PC-3 (cell line): ENCODE data around the gene PRH2. TPM values are rescaled to one million over a fixed set of nuclear protein-coding genes. Genes with fewer than 3 reads are reported as not detected.

Experiments used
- ATAC-seq: fragments of 200-7000 bp; cut with Tn5 transposase; 2 replicates; pipeline ENCODE4 v1.9.1; 2020; ENCODE audit warnings: mild to moderate bottlenecking, moderate library complexity
- Bru-seq: library from RNA; stranded (reverse); fragments of 400-500 nt; gene quantifications from one replicate; lab custom pipeline; 2021; lab: Mats Ljungman, UMichigan
- BruChase-seq, 2 experiments: library from RNA; stranded (reverse); fragments of 400-500 nt; gene quantifications; one replicate each; lab custom pipeline; 2021; lab: Mats Ljungman, UMichigan
- BruUV-seq: library from RNA; stranded (reverse); fragments of 400-500 nt; replicated peaks from 2 replicates; lab custom pipeline; 2021; lab: Mats Ljungman, UMichigan
- CTCF ChIA-PET: fragments of 300-600 bp; sonication (Branson Sonifier 250); formaldehyde crosslinking; loops from one replicate; lab custom pipeline; 2022; ENCODE audit warnings: antibody characterized with exemption; lab: Charles Lee
- POLR2A ChIA-PET: fragments of 300-600 bp; sonication (Branson Sonifier 250); formaldehyde crosslinking; loops from one replicate; lab custom pipeline; 2022; ENCODE audit warnings: antibody characterized with exemption; ENCODE audit not compliant: unreplicated experiment; lab: Charles Lee
- DNase-seq: peaks from one replicate; pipeline ENCODE4 v3.0.0-alpha.2; 2015
- H2AFZ ChIP-seq: fragments of 300-600 bp; sonication (generic); 2 replicates; pipeline ENCODE4 v1.6.0; 2016; ENCODE audit warnings: antibody characterized with exemption, low read length
- H3F3A ChIP-seq: fragments of 300-600 bp; sonication (generic); one replicate; pipeline ENCODE4 v1.6.0; 2017; ENCODE audit warnings: antibody characterized with exemption, low read length, control low read depth, mild to moderate bottlenecking; ENCODE audit not compliant: unreplicated experiment
- H3K27ac ChIP-seq: fragments of 300-600 bp; sonication (generic); 2 replicates; pipeline ENCODE4 v1.5.1; 2016; ENCODE audit warnings: mild to moderate bottlenecking, low read length
- H3K27me3 ChIP-seq: fragments of 300-600 bp; sonication (generic); 2 replicates; pipeline ENCODE4 v1.6.1; 2016; ENCODE audit warnings: low read length, mixed read lengths
- H3K36me3 ChIP-seq: fragments of 300-600 bp; sonication (generic); 2 replicates; pipeline ENCODE4 v1.6.1; 2016; ENCODE audit warnings: low read depth, mixed run types, low read length, mixed read lengths
- H3K4me1 ChIP-seq: fragments of 300-600 bp; sonication (generic); 2 replicates; pipeline ENCODE4 v1.5.1; 2016; ENCODE audit warnings: low read length; ENCODE audit not compliant: insufficient read depth
- H3K4me2 ChIP-seq: fragments of 300-600 bp; sonication (generic); 2 replicates; pipeline ENCODE4 v1.6.0; 2016; ENCODE audit warnings: low read length
- H3K4me3 ChIP-seq: fragments of 300-600 bp; sonication (generic); 2 replicates; pipeline ENCODE4 v1.5.1; 2016; ENCODE audit warnings: mild to moderate bottlenecking, low read length, mixed read lengths
- H3K79me2 ChIP-seq: fragments of 300-600 bp; sonication (generic); 2 replicates; pipeline ENCODE4 v1.6.1; 2017; ENCODE audit warnings: low read length, mixed read lengths
- H3K9ac ChIP-seq: fragments of 300-600 bp; sonication (generic); 2 replicates; pipeline ENCODE4 v1.6.0; 2016; ENCODE audit warnings: mild to moderate bottlenecking, low read length
- H3K9me2 ChIP-seq: fragments of 300-600 bp; sonication (generic); replicated peaks from 2 replicates; pipeline ENCODE4 v1.6.1; 2016; ENCODE audit warnings: mixed run types, low read length, mixed read lengths
- H3K9me3 ChIP-seq: fragments of 300-600 bp; sonication (generic); 2 replicates; pipeline ENCODE4 v1.6.1; 2016; ENCODE audit warnings: low read length, mixed read lengths
- H4K20me1 ChIP-seq: fragments of 300-600 bp; sonication (generic); 2 replicates; pipeline ENCODE4 v1.6.1; 2016; ENCODE audit warnings: low read length, mixed read lengths
- EZH2 ChIP-seq: fragments of 300-600 bp; sonication (generic); IDR thresholded peaks from one replicate; pipeline ENCODE4 v1.6.1; 2017; ENCODE audit warnings: antibody characterized with exemption, mild to moderate bottlenecking, low read length; ENCODE audit not compliant: unreplicated experiment
- EZH2phosphoT487 ChIP-seq: fragments of 300-600 bp; sonication (generic); IDR thresholded peaks from 2 replicates; pipeline ENCODE4 v1.6.1; 2018; ENCODE audit warnings: mild to moderate bottlenecking, antibody characterized with exemption, low read length, borderline replicate concordance
- intact Hi-C: fragments of 100-400 bp; cut with micrococcal nuclease; formaldehyde crosslinking; loops from 2 replicates; pipeline ENCODE4 v1.9.0; 2023
- long read RNA-seq: library from polyadenylated mRNA; unstranded; transcript quantifications from one replicate; pipeline ENCODE4 v2.0.0, GENCODE V29; 2021; ENCODE audit not compliant: unreplicated experiment
- total RNA-seq: library from RNA; depleted of rRNA; stranded (reverse); fragments of >200 nt; gene quantifications from 2 replicates; pipeline ENCODE4 v1.2.3, GENCODE V29; 2014; rRNA removed
- TF ChIP-seq, protein P1 (sequence below): fragments of 300-600 bp; sonication (generic); conservative IDR thresholded peaks from 2 replicates; pipeline ENCODE4 v1.5.1; 2017; ENCODE audit warnings: antibody characterized with exemption, low read depth, mild to moderate bottlenecking, low read length

PRH2 gene
- total RNA-seq, result not detected in 2 replicates
- Bru-seq, nascent RNA, result not detected
- BruChase-seq, experiment 1, labeled RNA remaining after a 6-hour chase, result not detected
- not detected for BruChase-seq, experiment 2, labeled RNA remaining after a 2-hour chase
- long read RNA-seq, result 0 reads

- Histone ChIP-seq H3K4me1 (no peaks in the 10 kb centered on the region), H3K79me2 (no peaks in the 10 kb centered on the region), H3K9me3 (no peaks in the 10 kb centered on the region), H3K4me2 (no peak within 1 kb of the TSS), H3F3A (no peaks in the 10 kb centered on the region), H3K9ac (no peak within 1 kb of the TSS), H3K4me3 (no peak within 1 kb of the TSS), H3K27me3 (no peaks in the 10 kb centered on the region), H3K27ac (no peak within 1 kb of the TSS), H2AFZ (no peak within 1 kb of the TSS), H3K9me2 (no peaks in the 10 kb centered on the region), H4K20me1 (no peaks in the 10 kb centered on the region), H3K36me3 (no peaks in the 10 kb centered on the region)
- no peak for TF ChIP-seq EZH2phosphoT487
- TF ChIP-seq, protein P1, sequence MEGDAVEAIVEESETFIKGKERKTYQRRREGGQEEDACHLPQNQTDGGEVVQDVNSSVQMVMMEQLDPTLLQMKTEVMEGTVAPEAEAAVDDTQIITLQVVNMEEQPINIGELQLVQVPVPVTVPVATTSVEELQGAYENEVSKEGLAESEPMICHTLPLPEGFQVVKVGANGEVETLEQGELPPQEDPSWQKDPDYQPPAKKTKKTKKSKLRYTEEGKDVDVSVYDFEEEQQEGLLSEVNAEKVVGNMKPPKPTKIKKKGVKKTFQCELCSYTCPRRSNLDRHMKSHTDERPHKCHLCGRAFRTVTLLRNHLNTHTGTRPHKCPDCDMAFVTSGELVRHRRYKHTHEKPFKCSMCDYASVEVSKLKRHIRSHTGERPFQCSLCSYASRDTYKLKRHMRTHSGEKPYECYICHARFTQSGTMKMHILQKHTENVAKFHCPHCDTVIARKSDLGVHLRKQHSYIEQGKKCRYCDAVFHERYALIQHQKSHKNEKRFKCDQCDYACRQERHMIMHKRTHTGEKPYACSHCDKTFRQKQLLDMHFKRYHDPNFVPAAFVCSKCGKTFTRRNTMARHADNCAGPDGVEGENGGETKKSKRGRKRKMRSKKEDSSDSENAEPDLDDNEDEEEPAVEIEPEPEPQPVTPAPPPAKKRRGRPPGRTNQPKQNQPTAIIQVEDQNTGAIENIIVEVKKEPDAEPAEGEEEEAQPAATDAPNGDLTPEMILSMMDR, result no peak
- TF ChIP-seq EZH2, result no peak
- BruUV-seq, result no TSS peak
- ATAC-seq, result no peak
- intact Hi-C loops, result no loop called here
- ChIA-PET CTCF (no interaction called here), POLR2A (no interaction called here)
- DNase-seq, result no peak
Measured at GRCh38 chr12:10928746-10929286, at the start of gene PRH2. Gene PRH2 (plus strand): TSS chr12:10929236. CDS start chr12:10929274, 38 bp downstream.

DNA sequence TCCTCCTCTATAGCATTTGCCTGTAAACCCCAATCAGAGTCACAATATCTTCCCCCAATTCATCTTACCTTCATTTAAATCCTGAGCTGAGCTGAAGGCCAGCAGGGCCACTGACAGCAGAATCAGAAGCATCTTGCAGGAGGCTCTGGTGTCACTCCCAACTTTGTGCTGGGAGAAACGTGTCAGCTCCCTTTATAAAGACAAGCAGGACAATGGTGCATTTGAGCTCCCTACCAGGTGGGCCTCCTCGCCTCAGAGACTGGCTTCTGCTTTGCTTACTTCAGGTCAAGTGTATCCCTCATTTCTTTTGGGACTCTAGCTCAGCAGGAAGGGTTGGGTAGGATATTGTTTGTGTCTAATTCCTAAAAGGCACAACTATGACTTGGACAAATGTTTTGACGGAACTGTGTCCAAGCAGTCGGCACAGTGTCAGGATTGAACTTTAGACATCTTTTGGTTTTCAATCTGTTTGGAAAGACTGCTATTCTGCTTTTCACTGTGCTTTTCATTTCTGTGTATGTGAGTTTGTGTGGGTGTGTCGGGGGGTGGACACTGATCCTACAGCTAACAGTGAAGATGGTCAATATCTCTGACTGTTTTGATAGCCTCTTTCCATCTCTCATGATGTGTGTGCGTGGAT lies 44.8 kb upstream of the PRH2 start, which contains the start of gene PRH1:
TSS of gene PRH1 (minus strand) at position 170 of the 640 bp plus-strand sequence. CDS start at position 132, 38 bp downstream.
- Histone ChIP-seq H3K4me3 (no peak within 1 kb of the TSS), H3K4me2 (no peak within 1 kb of the TSS), H3K27ac (no peak within 1 kb of the TSS), H3K9me2 (no peaks in the 10 kb centered on the region), H3K27me3 (no peaks in the 10 kb centered on the region), H3K9ac (no peak within 1 kb of the TSS), H4K20me1 (no peaks in the 10 kb centered on the region), H3K79me2 (no peaks in the 10 kb centered on the region), H2AFZ (no peak within 1 kb of the TSS), H3K4me1 (no peaks in the 10 kb centered on the region), H3K9me3 (no peaks in the 10 kb centered on the region), H3K36me3 (no peaks in the 10 kb centered on the region), H3F3A (no peaks in the 10 kb centered on the region)
- ATAC-seq (no peak), DNase-seq (no peak)
- no TSS peak for BruUV-seq
- CTCF ChIA-PET, result no interaction called here
- intact Hi-C loops, result no loop called here
- TF ChIP-seq, protein P1, result no peak
- TF ChIP-seq EZH2phosphoT487, result no peak
- TF ChIP-seq EZH2, result no peak
- POLR2A ChIA-PET, result no interaction called here

DNA sequence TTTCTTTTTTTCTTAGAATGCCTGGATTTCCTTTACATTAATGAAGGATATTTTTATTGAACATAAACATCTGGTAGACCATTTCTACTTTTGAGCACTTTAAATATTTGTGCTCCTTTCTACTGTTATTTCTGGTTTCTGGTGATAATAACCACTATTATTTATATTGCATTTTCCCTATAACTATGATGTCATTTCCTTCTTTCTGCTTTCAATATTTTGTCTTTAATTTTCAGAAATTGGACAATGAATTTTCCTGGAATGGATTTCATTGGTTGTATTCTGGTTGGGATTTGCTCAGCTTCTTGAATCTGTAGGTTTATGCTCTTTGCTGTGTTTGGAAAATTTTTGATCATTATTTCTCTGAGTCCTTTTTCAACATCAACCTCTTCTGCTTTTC lies 39.8 kb upstream of the PRH2 start:
- no peaks in the 10 kb centered on the region for H3K4me1 ChIP-seq
- H3K4me3 ChIP-seq, result no peak overlapping the region
- DNase-seq, result no peak
- no peaks in the 10 kb centered on the region for H3K9me2 ChIP-seq
- H3K79me2 ChIP-seq, result no peaks in the 10 kb centered on the region
- CTCF ChIA-PET, result no interaction called here
- no peaks in the 10 kb centered on the region for H3K27me3 ChIP-seq
- no peak overlapping the region for H2AFZ ChIP-seq
- POLR2A ChIA-PET, result no interaction called here
- no peaks in the 10 kb centered on the region for H3K36me3 ChIP-seq
- no TSS peak for BruUV-seq
- no peak overlapping the region for H3K27ac ChIP-seq
- no peak overlapping the region for H3K4me2 ChIP-seq
- H4K20me1 ChIP-seq, result no peaks in the 10 kb centered on the region
- H3K9me3 ChIP-seq, result no peaks in the 10 kb centered on the region
- TF ChIP-seq EZH2phosphoT487 (no peak), EZH2 (no peak)
- TF ChIP-seq, protein P1, result no peak
- H3K9ac ChIP-seq, result no peak overlapping the region
- no peaks in the 10 kb centered on the region for H3F3A ChIP-seq
- intact Hi-C loops, result no loop called here
- no peak for ATAC-seq
